ENCODE data around the gene PLCB4.

Gene PLCB4

DNA sequence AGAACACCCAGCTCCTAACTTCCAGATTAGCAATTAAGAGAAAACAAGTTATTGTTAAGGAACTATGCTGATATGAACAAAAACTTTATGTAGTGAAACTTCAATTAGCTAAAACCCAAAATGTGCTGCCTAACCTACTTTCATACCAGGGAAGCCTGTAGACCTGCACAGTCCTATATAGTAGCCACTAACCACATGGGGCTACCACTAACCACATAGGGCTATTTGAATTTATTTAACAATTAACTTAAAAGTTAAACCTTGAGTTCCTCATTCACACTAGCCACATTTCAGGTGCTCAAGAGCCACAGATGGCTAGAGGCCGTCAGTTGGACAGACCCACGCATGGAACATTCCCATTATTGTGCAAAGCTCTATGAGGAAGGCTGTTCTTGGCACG, 373.1 kb downstream of the PLCB4 start:
- no peak overlapping the region for H3K4me3 ChIP-seq (ENCODE audit: low read depth, low read length)
- ChIA-PET CTCF (interaction anchor here (0.9 kb wide), 1 partner anchor 16 kb away, joined by 3 read pairs; no protein-coding TSS in a partner anchor), POLR2A (no interaction called here)
- TF ChIP-seq CTCF (IDR thresholded peaks at IDR 0.05; ENCODE audit: insufficient read depth, low read length, missing control alignments): no peak
- DNase-seq (ENCODE audit: low read depth, low spot score): no peak

DNA sequence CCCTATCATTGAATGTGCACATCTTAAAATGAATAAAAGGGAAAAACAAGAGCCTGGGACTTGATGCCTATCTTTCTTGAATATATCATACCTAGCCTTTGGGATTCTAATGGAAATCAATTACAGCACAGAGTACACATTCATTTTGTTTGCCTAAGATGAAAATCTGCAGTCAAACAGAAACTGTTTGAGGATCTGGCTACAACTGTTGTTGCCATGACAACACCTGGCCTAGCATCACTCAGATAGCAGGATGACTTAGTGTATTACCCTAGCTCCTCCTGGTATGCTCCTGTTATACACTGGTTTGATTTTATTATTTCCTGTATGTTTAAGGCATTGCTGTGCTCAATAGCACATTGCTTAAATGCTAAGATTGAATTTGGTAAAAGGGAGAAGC, 374.0 kb downstream of the PLCB4 start:
- DNase-seq (ENCODE audit: low read depth, low spot score): no peak

DNA sequence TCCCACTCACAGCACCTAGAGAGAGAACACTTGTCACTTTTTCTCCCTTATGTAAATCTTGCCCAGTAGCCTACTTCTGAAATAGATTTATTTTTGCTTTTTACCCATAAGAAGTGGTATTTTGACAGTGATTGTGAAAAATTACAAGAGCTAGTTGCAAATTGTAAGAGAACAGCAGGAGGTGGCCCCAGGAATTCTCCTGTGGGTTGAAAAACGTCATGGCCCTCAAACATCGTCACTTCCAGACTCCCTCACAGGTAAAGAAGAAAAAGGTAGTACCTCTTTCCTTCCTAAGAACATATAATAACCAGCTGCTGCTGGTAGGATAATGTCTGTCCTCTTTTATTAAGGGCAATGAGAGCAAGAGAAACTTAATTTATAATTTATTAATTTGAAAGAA, 376.0 kb downstream of the PLCB4 start:
- CTCF ChIA-PET: interaction anchor here (0.6 to 2.5 kb wide), 2 partner anchors 37 to 688 kb away, joined by 3 to 9 read pairs; no protein-coding TSS in a partner anchor
- H3K4me3 ChIP-seq (ENCODE audit: low read depth, low read length): no peak overlapping the region
- DNase-seq (ENCODE audit: low read depth, low spot score): no peak
- POLR2A ChIA-PET: no interaction called here
- TF ChIP-seq CTCF (IDR thresholded peaks at IDR 0.05; ENCODE audit: insufficient read depth, low read length, missing control alignments): no peak

More for the DNA sequence above, 374.0 kb downstream of the PLCB4 start:
- ChIA-PET CTCF (interaction anchor here (2.5 kb wide), 1 partner anchor 35 kb away, joined by 9 read pairs; no protein-coding TSS in a partner anchor), POLR2A (interaction anchor here (0.6 kb wide), 1 partner anchor 17 kb away, joined by 3 read pairs; no protein-coding TSS in a partner anchor)
- TF ChIP-seq CTCF (IDR thresholded peaks at IDR 0.05; ENCODE audit: insufficient read depth, low read length, missing control alignments): no peak
- H3K4me3 ChIP-seq (ENCODE audit: low read depth, low read length): no peak overlapping the region

GRCh38 chr20:9447182-9447581, 378.3 kb downstream of the PLCB4 start:
- ChIA-PET CTCF (interaction anchor here (1.3 to 2.3 kb wide), 4 partner anchors 13 to 163 kb away, joined by 4 to 8 read pairs (median 4); no protein-coding TSS in a partner anchor), POLR2A (no interaction called here)
- DNase-seq (ENCODE audit: low read depth, low spot score): no peak
- TF ChIP-seq CTCF (IDR thresholded peaks at IDR 0.05; ENCODE audit: insufficient read depth, low read length, missing control alignments): no peak
- H3K4me3 ChIP-seq (ENCODE audit: low read depth, low read length): no peak overlapping the region

- DNase-seq (ENCODE audit: low read depth, low spot score): no peak
- H3K4me3 ChIP-seq (ENCODE audit: low read depth, low read length): no peak overlapping the region
- POLR2A ChIA-PET: no interaction called here
- no peak for TF ChIP-seq CTCF (IDR thresholded peaks at IDR 0.05; ENCODE audit: insufficient read depth, low read length, missing control alignments)
- CTCF ChIA-PET: interaction anchor here (0.6 kb wide), 1 partner anchor 15 kb away, joined by 3 read pairs; no protein-coding TSS in a partner anchor
These were observed 384.3 kb downstream of the PLCB4 start for GRCh38 chr20:9453201-9453600.

- DNase-seq (ENCODE audit: low read depth, low spot score): no peak
- no peak overlapping the region for H3K4me3 ChIP-seq (ENCODE audit: low read depth, low read length)
- ChIA-PET POLR2A (no interaction called here), CTCF (no interaction called here)
- no peak for TF ChIP-seq CTCF (IDR thresholded peaks at IDR 0.05; ENCODE audit: insufficient read depth, low read length, missing control alignments)
These were observed 385.9 kb downstream of the PLCB4 start for GRCh38 chr20:9454791-9455190.

Data from AG04449 (cell line).